ENCODE measurements around the gene IQSEC2.

DNA sequence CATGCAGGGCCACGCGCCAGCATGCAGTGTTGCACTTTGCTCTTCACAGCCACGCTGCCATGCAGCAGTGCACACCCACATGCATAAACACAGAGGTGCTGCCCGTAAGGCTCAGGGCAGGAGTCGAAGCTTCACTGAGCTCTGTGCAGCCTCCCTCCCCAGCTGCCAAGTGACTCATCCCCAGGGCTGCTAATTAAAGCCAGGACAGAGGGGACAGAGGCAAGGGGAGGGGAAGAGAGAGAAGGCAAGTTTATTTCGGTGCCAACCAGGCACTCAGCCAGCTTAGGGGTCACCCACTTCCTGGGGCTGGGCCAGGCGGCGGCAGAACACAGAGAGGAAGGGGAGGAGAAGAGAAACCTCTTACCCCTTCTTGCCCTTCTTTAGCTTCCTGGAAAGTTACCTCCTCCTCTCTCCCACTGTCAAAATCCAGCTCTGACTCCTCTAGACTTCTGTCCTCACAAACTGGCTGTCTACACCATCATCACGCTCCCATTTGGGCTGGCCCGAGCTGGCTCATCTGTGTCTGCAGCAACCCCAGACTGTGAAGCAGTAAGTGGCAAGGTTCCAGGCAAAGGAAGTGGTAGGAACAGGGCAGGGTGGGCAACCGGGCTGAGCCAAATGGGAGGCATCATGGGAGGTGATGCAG, 6.2 kb upstream of the IQSEC2 start:
- TF ChIP-seq, protein P1, sequence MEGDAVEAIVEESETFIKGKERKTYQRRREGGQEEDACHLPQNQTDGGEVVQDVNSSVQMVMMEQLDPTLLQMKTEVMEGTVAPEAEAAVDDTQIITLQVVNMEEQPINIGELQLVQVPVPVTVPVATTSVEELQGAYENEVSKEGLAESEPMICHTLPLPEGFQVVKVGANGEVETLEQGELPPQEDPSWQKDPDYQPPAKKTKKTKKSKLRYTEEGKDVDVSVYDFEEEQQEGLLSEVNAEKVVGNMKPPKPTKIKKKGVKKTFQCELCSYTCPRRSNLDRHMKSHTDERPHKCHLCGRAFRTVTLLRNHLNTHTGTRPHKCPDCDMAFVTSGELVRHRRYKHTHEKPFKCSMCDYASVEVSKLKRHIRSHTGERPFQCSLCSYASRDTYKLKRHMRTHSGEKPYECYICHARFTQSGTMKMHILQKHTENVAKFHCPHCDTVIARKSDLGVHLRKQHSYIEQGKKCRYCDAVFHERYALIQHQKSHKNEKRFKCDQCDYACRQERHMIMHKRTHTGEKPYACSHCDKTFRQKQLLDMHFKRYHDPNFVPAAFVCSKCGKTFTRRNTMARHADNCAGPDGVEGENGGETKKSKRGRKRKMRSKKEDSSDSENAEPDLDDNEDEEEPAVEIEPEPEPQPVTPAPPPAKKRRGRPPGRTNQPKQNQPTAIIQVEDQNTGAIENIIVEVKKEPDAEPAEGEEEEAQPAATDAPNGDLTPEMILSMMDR (IDR thresholded peaks at IDR 0.05; ENCODE audit: control extremely low read depth in 1 of 3, insufficient read depth in 1 of 3, low read depth in 1 of 3, low read length in 3 of 3): no peak
- TF ChIP-seq EZH2 (IDR thresholded peaks at IDR 0.05; ENCODE audit: low read depth, low read length, severe bottlenecking): no peak
- no peak for TF ChIP-seq POLR2AphosphoS5 (IDR thresholded peaks at IDR 0.05; ENCODE audit: low read depth, low read length)
- TF ChIP-seq SP2 (IDR thresholded peaks at IDR 0.05; ENCODE audit: low read length): no peak
- TF ChIP-seq SIRT6 (IDR thresholded peaks at IDR 0.05; ENCODE audit: low read length): no peak
- TF ChIP-seq GABPA (IDR thresholded peaks at IDR 0.05; ENCODE audit: borderline replicate concordance, insufficient read depth, low read length): no peak
- TF ChIP-seq SIN3A (conservative IDR thresholded peaks at IDR 0.05 in 1 of 2, IDR thresholded peaks at IDR 0.05 in 1 of 2; ENCODE audit: low read depth in 1 of 2, low read length in 2 of 2): no peak
- TF ChIP-seq TCF12 (IDR thresholded peaks at IDR 0.05; ENCODE audit: low read depth, low read length): no peak
- TF ChIP-seq CBX5 (IDR thresholded peaks at IDR 0.05; ENCODE audit: low read depth, low read length): no peak
- no peak for TF ChIP-seq RAD21 (IDR thresholded peaks at IDR 0.05 in 1 of 2, conservative IDR thresholded peaks at IDR 0.05 in 1 of 2; ENCODE audit: low read depth in 2 of 2, low read length in 2 of 2)
- no peak for TF ChIP-seq NRF1 (IDR thresholded peaks at IDR 0.05; ENCODE audit: low read depth, low read length)
- no peak for TF ChIP-seq POLR2A (IDR thresholded peaks at IDR 0.05; ENCODE audit: control extremely low read depth in 1 of 2, low read depth in 2 of 2, low read length in 2 of 2)
- no peak for TF ChIP-seq CREB1 (IDR thresholded peaks at IDR 0.05)
- no peak for TF ChIP-seq EP300 (IDR thresholded peaks at IDR 0.05; ENCODE audit: borderline replicate concordance in 1 of 2, low read depth in 2 of 2, low read length in 2 of 2)

All from H1 (cell line).